Left renal pelvis (tissue), 4 donors: ENCODE measurements around the gene IQCF5. TPM values are rescaled to one million over a fixed set of nuclear protein-coding genes. Genes with fewer than 3 reads are reported as not detected.
"Not testable (repeated sequence)": the region's sequence is repeated elsewhere in the genome, so short reads cannot be mapped to it uniquely, and the experiment has no call there.

Experiments used
- DNase-seq, 4 donors: peaks; one replicate each; pipeline ENCODE4 v3.0.0-alpha.2; 2013; ENCODE audit warnings: low read depth in 4 of 4, low spot score in 3 of 4
- polyA plus RNA-seq, 4 donors: library from polyadenylated mRNA; unstranded; fragments of 120-200 nt; gene quantifications; one replicate each; pipeline ENCODE4 v1.2.1, GENCODE V29; 2013; ENCODE audit not compliant: insufficient read length in 4 of 4

The IQCF5 gene
- polyA plus RNA-seq, 4 donors: not detected

DNA sequence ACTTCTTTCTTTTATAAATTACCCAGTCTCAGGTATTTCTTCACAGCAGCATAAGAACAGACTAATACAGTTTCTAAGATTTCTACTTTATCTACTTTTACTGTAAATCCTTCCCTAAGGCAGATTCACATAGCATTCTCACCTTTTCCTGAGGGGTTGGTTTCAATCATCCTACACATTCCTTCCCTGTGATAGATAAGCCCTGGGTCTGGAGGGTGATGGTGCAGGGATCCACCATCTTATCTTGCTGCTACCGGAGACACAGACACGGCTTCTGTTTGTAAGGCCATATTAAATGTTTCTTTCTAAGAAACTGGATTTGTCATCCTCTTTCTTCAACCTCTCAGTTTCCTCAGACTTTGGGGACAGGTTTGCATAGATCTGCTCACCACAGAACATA lies 6.1 kb downstream of the IQCF5 start:
- DNase-seq: no peak

DNA sequence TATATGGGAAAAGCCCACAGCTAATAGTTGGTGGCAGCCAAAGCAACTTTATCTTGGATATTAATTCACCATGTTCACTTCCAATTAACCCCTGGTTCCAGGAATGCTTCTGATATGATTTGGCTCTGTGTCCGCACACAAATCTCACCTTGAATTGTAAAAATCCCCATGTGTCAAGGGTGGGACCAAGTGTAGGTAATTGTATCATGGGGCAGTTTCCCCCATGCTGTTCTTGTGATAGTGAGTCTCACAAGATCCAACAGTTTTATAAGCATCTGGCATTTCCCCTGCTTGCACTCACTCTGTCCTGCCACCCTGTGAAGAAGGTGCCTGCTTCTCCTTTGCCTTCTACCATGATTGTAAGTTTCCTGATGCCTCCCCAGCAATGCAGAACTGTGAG lies 6.5 kb downstream of the IQCF5 start:
- not testable (repeated sequence) for DNase-seq

DNA sequence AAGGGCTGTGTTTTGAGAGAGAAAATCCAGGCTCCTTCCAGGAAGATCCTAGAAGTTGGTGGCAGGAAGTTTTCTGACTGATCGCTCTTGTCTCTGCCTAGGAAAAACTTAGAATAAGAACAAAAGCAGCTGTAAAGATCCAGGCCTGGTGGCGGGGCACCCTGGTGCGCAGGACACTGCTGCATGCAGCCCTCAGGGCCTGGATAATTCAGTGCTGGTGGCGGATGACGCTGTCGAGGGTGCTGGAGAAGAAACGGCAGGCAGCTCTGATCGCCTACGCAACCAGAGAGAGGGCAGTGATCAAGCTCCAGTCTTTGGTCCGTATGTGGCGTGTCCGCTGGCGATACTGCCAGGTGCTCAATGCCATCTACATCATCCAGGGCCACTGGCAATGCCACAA lies 12.5 kb downstream of the IQCF5 start:
- DNase-seq: no peak

DNA sequence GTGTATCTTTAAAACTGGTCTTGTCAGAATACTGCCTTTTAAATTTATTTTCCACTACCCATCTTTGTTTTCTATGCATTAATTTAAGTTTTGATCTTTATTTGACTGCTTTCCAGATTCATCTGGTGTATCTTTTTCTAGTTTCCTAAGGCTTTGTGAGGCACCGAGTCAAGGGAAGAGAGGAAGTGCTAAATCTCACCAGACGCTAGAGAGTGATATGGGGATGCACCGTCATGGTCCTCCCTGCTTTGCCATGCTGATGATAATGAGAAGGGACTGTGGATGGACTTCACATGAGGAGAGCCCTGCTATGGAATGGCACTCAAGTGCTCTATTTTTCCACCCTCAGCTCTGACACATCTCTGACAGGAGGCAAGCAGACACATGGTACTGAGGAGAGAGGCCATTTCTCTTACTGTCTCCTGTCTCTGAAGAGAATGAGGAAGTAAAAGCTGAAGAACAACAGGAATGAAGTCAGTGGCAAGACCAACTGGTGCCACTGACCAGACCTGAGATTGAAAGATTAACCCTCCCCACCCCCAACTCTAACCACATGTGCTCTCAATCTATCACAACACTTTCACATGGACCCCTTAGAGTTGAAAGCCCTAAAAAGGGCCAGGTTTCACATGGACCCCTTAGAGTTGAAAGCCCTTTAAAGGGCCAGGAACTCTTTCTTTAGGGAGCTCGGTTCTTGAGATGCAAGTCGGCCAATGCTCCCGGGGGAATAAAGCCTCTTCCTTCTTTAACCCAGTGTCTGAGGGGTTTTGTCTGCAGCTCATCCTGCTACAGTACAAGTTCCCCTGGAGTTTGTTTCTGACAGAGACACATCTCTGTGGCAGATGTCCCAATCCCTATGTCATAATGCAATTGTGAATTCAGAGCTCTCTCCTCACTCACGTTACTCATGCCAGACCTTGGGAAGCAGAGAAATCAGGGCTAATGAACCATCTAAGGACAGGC lies 14.4 kb downstream of the IQCF5 start, which contains the start of gene IQCF2:
TSS of gene IQCF2 (plus strand) at position 913 of the 963 bp plus-strand sequence. CDS start 52 bp downstream, outside the sequence.
- DNase-seq: no peak

DNA sequence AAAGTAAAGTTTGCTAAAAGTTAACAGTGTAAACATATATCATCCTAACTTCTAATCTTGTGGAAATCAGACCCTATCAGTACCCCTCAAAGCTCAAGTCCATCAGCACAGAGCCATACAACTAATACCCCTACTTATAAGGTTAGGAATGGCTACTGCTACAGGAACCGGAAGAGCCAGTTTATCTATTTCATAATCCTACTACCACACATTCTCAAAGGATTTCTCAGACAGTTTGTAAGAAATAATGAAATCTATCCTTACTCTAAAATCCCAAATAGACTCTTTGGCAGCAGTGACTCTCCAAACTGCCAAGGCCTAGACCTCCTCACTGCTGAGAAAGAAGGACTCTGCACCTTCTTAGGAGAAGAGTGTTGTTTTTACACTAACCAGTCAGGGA lies 20.0 kb downstream of the IQCF5 start:
- DNase-seq: not testable (repeated sequence)

DNA sequence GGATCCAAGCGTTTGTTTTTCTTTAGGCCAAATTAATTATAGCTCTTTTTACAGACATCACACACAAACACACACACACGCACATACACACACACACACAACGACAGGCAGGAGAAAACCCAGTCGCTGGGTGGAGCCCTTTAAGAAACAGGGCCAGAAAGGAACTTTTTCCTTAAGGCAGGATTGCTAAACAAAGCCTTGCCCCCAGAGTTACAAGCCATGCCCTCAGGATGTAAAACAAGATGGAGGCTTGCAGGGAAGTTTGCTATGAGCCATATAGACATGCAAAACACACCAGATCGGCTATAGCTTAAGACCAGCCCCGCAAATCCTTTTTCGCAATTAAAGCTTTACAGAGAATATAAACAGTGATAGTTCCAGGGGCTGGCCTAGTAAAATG lies 30.3 kb downstream of the IQCF5 start:
- no peak for DNase-seq

DNA sequence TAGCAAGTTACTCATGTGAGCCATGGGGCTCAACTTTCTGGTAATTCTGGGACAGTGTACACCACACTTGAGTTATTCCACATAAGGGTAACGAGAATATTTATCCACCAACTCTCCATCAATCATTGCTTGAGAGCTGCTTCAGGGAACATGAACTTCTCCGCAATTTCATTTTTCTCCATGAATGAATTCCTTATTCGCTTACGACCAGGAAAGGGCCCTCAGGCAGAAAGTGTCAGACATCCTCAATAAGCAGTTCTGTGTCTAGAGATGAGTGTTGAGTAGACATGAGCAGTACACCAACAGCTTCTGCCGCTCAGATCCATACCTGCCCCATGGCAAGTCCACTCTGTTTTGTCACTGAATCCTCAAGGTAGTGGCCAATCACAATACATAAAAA lies 38.8 kb downstream of the IQCF5 start:
- DNase-seq: no peak

DNA sequence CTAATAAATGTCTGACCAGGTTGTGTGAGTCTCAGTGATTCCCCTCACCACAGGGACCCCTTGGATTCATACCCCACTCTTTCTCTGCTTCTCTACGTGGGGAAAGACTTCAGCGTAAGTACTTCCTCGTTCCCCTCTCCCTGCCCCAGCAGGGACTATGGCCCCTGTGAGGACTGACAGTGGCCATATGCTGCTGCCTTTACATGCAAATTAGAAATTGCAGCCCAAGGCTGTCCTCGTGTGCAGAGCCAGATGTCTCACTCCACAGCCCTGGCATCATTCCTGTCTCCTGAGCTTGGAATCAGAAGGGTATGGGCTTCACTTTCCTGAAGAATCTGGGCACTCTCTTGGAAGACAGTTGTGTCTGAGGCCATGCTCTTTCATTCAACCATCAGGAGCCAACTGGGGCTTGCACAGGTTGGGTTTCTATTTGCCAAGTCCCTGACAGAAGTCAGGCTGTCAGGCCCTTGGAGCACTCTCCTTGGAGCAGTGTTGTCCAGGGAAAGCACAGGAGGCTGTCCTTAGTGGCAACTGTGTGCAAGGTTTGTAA lies 44.5 kb downstream of the IQCF5 start:
- no peak for DNase-seq

DNA sequence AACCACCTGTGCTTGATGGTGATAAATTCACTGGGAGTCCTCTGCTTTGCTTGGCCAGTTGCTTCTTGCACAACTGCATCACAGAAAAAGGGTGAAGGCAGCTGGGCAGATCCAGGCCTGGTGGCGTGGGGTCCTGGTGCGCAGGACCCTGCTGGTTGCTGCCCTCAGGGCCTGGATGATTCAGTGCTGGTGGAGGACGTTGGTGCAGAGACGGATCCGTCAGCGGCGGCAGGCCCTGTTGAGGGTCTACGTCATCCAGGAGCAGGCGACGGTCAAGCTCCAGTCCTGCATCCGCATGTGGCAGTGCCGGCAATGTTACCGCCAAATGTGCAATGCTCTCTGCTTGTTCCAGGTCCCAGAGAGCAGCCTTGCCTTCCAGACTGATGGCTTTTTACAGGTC lies 45.1 kb downstream of the IQCF5 start:
- no peak for DNase-seq

DNA sequence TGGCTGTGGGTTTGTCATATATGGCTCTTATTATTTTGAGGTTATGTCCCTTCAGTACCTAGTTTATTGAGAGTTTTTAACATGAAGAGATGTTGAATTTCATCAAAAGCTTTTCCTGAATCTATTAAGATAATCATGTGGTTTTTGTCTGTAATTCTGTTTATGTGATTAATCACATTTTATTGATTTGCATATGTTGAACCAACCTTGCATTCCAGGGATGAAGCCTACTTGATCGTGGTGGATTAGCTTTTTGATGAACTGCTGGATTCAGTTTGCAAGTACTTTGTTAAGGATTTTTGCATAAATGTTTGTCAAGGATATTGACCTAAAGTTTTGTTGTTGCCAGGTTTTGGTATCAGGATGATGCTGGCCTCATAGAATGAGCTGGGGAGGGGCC lies 47.1 kb downstream of the IQCF5 start:
- no peak for DNase-seq

Other genes starting within 250 kb of the IQCF5 start
- 10 to 100 TPM; 30.2 to 70.0 (median 57.7) TPM for gene TEX264, start 204.3 kb downstream of the IQCF5 start, polyA plus RNA-seq
- gene GRM2, start 168.5 kb downstream of the IQCF5 start, polyA plus RNA-seq: under 1 TPM; 0.27 to 0.81 (median 0.50) TPM
- gene IQCF6, start 96.4 kb downstream of the IQCF5 start, polyA plus RNA-seq: not detected
- gene IQCF2, start 14.0 kb downstream of the IQCF5 start, polyA plus RNA-seq: not detected
- not detected for gene IQCF1, start 27.8 kb upstream of the IQCF5 start, polyA plus RNA-seq
- 10 to 100 TPM; 12.1 to 22.6 (median 17.8) TPM for gene RRP9, start 66.3 kb upstream of the IQCF5 start, polyA plus RNA-seq
- gene PARP3, start 66.8 kb upstream of the IQCF5 start, polyA plus RNA-seq: 10 to 100 TPM in 3 of 4 donors, 1 to 10 TPM in 1; 9.4 to 19.2 (median 17.4) TPM
- under 1 TPM; 0.32 to 0.59 (median 0.53) TPM for gene GPR62, start 79.8 kb upstream of the IQCF5 start, polyA plus RNA-seq
- gene PCBP4, start 91.9 kb upstream of the IQCF5 start, polyA plus RNA-seq: 10 to 100 TPM; 49.4 to 80.4 (median 54.2) TPM
- gene ABHD14B, start 98.4 kb upstream of the IQCF5 start, polyA plus RNA-seq: 10 to 100 TPM; 43.5 to 91.3 (median 73.8) TPM
- 10 to 100 TPM; 20.2 to 30.4 (median 25.9) TPM for gene ABHD14A, start 99.5 kb upstream of the IQCF5 start, polyA plus RNA-seq
- 100 to 1,000 TPM in 1 of 4 donors, 10 to 100 TPM in 3; 23.9 to 132 (median 83.9) TPM for gene ACY1, start 107.9 kb upstream of the IQCF5 start, polyA plus RNA-seq
- gene RPL29, start 120.3 kb upstream of the IQCF5 start, polyA plus RNA-seq: 1,000 to 10,000 TPM; 1,419 to 1,780 (median 1,590) TPM
- 10 to 100 TPM; 14.3 to 20.1 (median 17.8) TPM for gene DUSP7, start 181.0 kb upstream of the IQCF5 start, polyA plus RNA-seq